ENCODE data around the gene RDM1. TPM values are rescaled to one million over a fixed set of nuclear protein-coding genes. Genes with fewer than 3 reads are reported as not detected.

Gene RDM1, protein sequence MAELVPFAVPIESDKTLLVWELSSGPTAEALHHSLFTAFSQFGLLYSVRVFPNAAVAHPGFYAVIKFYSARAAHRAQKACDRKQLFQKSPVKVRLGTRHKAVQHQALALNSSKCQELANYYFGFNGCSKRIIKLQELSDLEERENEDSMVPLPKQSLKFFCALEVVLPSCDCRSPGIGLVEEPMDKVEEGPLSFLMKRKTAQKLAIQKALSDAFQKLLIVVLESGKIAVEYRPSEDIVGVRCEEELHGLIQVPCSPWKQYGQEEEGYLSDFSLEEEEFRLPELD
- total RNA-seq (2022) (9.9 and 12.9 TPM in 2 replicates), Bru-seq, nascent RNA (percentile 55 among the genes with signal in this experiment), BruChase-seq, experiment 1, labeled RNA remaining after a 2-hour chase (percentile 51 among the genes with signal in this experiment), BruChase-seq, experiment 2, labeled RNA remaining after a 6-hour chase (percentile 52 among the genes with signal in this experiment)
- long read RNA-seq, transcript RDM1-228 (7 exons, 1,177 nt): major isoform, 12 of 24 reads
- long read RNA-seq, partial matches to known transcripts: 2 of 24 reads
- long read RNA-seq, other reads (novel, unspliced or antisense): 0 of 24 reads

DNA sequence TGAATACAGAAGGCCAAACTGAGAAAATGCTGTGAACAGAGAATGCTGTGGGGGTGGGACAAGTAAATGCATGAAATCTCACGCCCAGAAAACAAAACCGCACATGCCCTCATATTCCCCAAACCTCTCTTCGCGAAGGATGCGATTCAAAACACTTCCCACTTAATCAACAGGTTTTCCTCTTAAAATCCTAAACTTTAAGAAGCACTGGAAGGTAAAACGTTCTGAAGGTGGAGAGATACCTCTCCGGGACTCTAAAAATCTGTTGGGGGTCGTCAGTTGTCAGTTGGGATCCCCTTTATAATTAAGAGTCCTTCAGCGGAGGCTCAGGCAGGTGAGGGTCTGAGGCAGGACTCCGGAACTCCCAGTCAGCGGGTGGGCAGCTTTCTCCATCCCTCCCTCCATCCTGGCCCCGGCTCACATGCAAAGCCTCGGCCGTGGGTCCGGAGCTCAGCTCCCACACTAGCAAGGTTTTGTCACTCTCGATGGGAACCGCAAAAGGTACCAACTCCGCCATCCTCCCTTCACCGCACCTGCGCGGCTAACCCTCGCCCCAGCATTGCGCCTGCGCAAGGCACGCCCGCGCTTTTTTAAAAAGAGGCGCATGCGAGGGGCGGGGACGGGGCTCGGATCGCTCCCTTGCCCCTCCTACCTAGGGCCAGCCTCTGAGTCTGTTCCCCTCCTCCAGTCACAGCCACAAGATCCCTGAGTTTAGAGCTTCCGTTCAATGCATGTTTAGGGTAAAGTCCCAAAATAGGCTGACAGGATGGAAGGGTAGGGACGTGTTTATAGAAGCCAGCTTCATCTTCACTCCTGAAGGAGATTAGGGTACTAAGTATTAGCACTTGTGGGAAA, at the start of gene RDM1:
Gene RDM1 (minus strand): TSS at position 563 of the 855 bp plus-strand sequence. CDS start 46 bp downstream, at position 517.
- Histone ChIP-seq H3K4me1 (peaks cover 3% of the 10 kb centered on the region; the same call in 1 of the 2 replicates), H3K36me3 (ENCODE audit: control insufficient read depth, insufficient read depth, low read length) (no peaks in the 10 kb centered on the region), H3K9me3 (no peaks in the 10 kb centered on the region), H3K27me3 (replicated peaks; ENCODE audit: control insufficient read depth, insufficient read depth, low read length) (no peaks in the 10 kb centered on the region), H3K4me3 (ENCODE audit: low read depth, low read length) (peak within 1 kb of the TSS; percentile 49)
- intact Hi-C loops (cut with micrococcal nuclease; ENCODE audit: unreplicated experiment): loop anchor here (5.0 kb wide), 1 partner anchor 83 kb away; no protein-coding TSS in a partner anchor
- peaks cover 20% of the 10 kb centered on the region for H3K4me1 Mint-ChIP-seq (ENCODE audit: low read depth, unreplicated experiment)
- H3K27ac Mint-ChIP-seq (ENCODE audit: unreplicated experiment): peak within 1 kb of the TSS; percentile 80
- POLR2A ChIA-PET: interaction anchor here (0.5 to 0.8 kb wide), 2 partner anchors 122 to 587 kb away, joined by 3 to 4 read pairs; partner anchors contain the start of gene TAF15
- H3K4me3 Mint-ChIP-seq (ENCODE audit: unreplicated experiment): peak within 1 kb of the TSS; percentile 95
- BruUV-seq (replicated peaks): TSS peak; percentile 78
- peaks cover 7% of the 10 kb centered on the region for H3K36me3 Mint-ChIP-seq (ENCODE audit: insufficient read depth, unreplicated experiment)
- no peaks in the 10 kb centered on the region for H3K27me3 Mint-ChIP-seq (ENCODE audit: insufficient read depth, unreplicated experiment)
- TF ChIP-seq, protein P1, sequence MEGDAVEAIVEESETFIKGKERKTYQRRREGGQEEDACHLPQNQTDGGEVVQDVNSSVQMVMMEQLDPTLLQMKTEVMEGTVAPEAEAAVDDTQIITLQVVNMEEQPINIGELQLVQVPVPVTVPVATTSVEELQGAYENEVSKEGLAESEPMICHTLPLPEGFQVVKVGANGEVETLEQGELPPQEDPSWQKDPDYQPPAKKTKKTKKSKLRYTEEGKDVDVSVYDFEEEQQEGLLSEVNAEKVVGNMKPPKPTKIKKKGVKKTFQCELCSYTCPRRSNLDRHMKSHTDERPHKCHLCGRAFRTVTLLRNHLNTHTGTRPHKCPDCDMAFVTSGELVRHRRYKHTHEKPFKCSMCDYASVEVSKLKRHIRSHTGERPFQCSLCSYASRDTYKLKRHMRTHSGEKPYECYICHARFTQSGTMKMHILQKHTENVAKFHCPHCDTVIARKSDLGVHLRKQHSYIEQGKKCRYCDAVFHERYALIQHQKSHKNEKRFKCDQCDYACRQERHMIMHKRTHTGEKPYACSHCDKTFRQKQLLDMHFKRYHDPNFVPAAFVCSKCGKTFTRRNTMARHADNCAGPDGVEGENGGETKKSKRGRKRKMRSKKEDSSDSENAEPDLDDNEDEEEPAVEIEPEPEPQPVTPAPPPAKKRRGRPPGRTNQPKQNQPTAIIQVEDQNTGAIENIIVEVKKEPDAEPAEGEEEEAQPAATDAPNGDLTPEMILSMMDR (IDR thresholded peaks at IDR 0.05; ENCODE audit: insufficient read depth in 1 of 2, low read depth in 1 of 2, low read length in 1 of 2, severe bottlenecking in 1 of 2, unreplicated experiment in 1 of 2): no peak
- peak; percentile 93 to 94 for DNase-seq
- H3K9me3 Mint-ChIP-seq (ENCODE audit: unreplicated experiment): no peaks in the 10 kb centered on the region
- CTCF ChIA-PET: interaction anchor here (0.9 kb wide), 1 partner anchor 81 kb away, joined by 3 read pairs; no protein-coding TSS in a partner anchor

DNA sequence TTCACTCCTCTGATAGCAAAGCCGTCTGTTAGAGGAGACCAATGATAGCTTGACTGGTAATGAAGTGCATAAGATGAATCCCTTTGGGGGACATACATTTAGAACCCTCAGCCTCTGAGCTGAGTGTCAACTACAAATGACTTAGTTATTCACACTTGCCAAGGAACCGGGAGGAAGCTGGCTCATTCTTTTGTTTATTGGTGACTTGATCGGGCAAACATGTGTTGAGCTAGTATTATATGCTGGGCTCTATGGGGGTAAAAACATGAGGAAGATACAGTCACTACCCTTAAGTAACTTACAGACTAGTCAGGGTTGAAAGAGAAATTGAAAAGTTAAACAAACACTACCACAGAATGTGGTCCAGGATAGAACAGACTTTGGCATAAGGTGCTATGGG, 47.8 kb upstream of the RDM1 start:
- Mint-ChIP-seq H3K4me3 (ENCODE audit: unreplicated experiment) (no peak overlapping the region), H3K27ac (ENCODE audit: unreplicated experiment) (peak overlapping the region; percentile 18), H3K9me3 (ENCODE audit: unreplicated experiment) (no peaks in the 10 kb centered on the region), H3K27me3 (ENCODE audit: insufficient read depth, unreplicated experiment) (no peaks in the 10 kb centered on the region), H3K36me3 (ENCODE audit: insufficient read depth, unreplicated experiment) (no peaks in the 10 kb centered on the region), H3K4me1 (ENCODE audit: low read depth, unreplicated experiment) (peaks cover 19% of the 10 kb centered on the region)
- Histone ChIP-seq H3K36me3 (ENCODE audit: control insufficient read depth, insufficient read depth, low read length) (no peaks in the 10 kb centered on the region; the same call in 1 of the 2 replicates), H3K4me1 (peaks cover 41% of the 10 kb centered on the region), H3K4me3 (ENCODE audit: low read depth, low read length) (no peak overlapping the region), H3K9me3 (no peaks in the 10 kb centered on the region), H3K27me3 (replicated peaks; ENCODE audit: control insufficient read depth, insufficient read depth, low read length) (no peaks in the 10 kb centered on the region)
- BruUV-seq (replicated peaks): no TSS peak
- ChIA-PET POLR2A (interaction anchor here (0.6 kb wide), 1 partner anchor 1668 kb away, joined by 3 read pairs; no protein-coding TSS in a partner anchor), CTCF (interaction anchor here (0.7 to 1.1 kb wide), 2 partner anchors 23 to 94 kb away, joined by 3 read pairs; partner anchors contain the start of gene CCL15)
- TF ChIP-seq, protein P1 (IDR thresholded peaks at IDR 0.05; ENCODE audit: insufficient read depth in 1 of 2, low read depth in 1 of 2, low read length in 1 of 2, severe bottlenecking in 1 of 2, unreplicated experiment in 1 of 2): no peak
- intact Hi-C loops (cut with micrococcal nuclease; ENCODE audit: unreplicated experiment): no loop called here
- DNase-seq: no peak
